ENCODE measurements around the gene EGFR. TPM values are rescaled to one million over a fixed set of nuclear protein-coding genes. Genes with fewer than 3 reads are reported as not detected.

Gene EGFR
- polyA plus RNA-seq, 2 of the 4 experiments (the other 2 are of a cell fraction), result 59.5 to 63.8 TPM

- H3K4me3 ChIP-seq, result no peak overlapping the region
- POLR2A ChIA-PET, result interaction anchor here (0.8 to 1.3 kb wide), 2 partner anchors 109 to 341 kb away, joined by 3 read pairs; no protein-coding TSS in a partner anchor
- peaks cover 97% of the 10 kb centered on the region for H3K4me1 ChIP-seq
- no peaks in the 10 kb centered on the region for H3K9me3 ChIP-seq
- DNase-seq (ENCODE audit: low read depth in 1 of 2, low spot score in 1 of 2) (peak; percentile 35 to 49), ATAC-seq (no peak), FAIRE-seq (no peak)
- WGBS (ENCODE audit: missing lambda C conversion rate), result 41% methylated on average over 8 of the region's 8 CpGs
- peak overlapping the region; percentile 93 to 98 for H3K27ac ChIP-seq
- CTCF ChIA-PET, result interaction anchor here (0.7 to 2.6 kb wide), 9 partner anchors 9 to 356 kb away, joined by 3 to 17 read pairs (median 4); no protein-coding TSS in a partner anchor
- H3K4me2 ChIP-seq, result peak overlapping the region; percentile 79
- 0 out of 3 replicates have a peak, but pooled peaks have one; percentile 39 for TF ChIP-seq BCL3 (IDR thresholded peaks at IDR 0.05)
- TF ChIP-seq JUNB (IDR thresholded peaks at IDR 0.05), result peak; percentile 60; the same call in 1 of the 2 replicates
- TF ChIP-seq, protein P1, sequence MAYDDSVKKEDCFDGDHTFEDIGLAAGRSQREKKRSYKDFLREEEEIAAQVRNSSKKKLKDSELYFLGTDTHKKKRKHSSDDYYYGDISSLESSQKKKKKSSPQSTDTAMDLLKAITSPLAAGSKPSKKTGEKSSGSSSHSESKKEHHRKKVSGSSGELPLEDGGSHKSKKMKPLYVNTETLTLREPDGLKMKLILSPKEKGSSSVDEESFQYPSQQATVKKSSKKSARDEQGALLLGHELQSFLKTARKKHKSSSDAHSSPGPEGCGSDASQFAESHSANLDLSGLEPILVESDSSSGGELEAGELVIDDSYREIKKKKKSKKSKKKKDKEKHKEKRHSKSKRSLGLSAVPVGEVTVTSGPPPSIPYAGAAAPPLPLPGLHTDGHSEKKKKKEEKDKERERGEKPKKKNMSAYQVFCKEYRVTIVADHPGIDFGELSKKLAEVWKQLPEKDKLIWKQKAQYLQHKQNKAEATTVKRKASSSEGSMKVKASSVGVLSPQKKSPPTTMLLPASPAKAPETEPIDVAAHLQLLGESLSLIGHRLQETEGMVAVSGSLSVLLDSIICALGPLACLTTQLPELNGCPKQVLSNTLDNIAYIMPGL (CRISPR knock-in tag; IDR thresholded peaks at IDR 0.05; ENCODE audit: borderline replicate concordance), result no peak
- TF ChIP-seq, protein P2, sequence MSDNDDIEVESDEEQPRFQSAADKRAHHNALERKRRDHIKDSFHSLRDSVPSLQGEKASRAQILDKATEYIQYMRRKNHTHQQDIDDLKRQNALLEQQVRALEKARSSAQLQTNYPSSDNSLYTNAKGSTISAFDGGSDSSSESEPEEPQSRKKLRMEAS (IDR thresholded peaks at IDR 0.05), result 0 out of 2 replicates have a peak, but pooled peaks have one; percentile 19
- TF ChIP-seq HOXA7 (CRISPR knock-in tag; IDR thresholded peaks at IDR 0.05), result no peak
- TF ChIP-seq HES2 (IDR thresholded peaks at IDR 0.05), result no peak
- TF ChIP-seq FOSL2 (IDR thresholded peaks at IDR 0.05), result 0 out of 2 replicates have a peak, but pooled peaks have one; percentile 26
- TF ChIP-seq FOSL2 (CRISPR knock-in tag; IDR thresholded peaks at IDR 0.05), result peak; percentile 31; the same call in 1 of the 2 replicates
- TF ChIP-seq RAD21 (conservative IDR thresholded peaks at IDR 0.05 in 1 of 2, IDR thresholded peaks at IDR 0.05 in 1 of 2), result 0 out of 5 replicates have a peak, but pooled peaks of 1 of the 2 experiments have one; percentile 6
- no peak for TF ChIP-seq ZFP36 (IDR thresholded peaks at IDR 0.05; ENCODE audit: borderline replicate concordance, partially characterized antibody)
- no peak for TF ChIP-seq KDM5A (IDR thresholded peaks at IDR 0.05)
- TF ChIP-seq CEBPB (IDR thresholded peaks at IDR 0.05), result peak in 1 of 2 experiments; percentile 29; a peak in 1 of 4 replicates
Measured at GRCh38 chr7:55129541-55130394, 111.0 kb downstream of the EGFR start.

DNA sequence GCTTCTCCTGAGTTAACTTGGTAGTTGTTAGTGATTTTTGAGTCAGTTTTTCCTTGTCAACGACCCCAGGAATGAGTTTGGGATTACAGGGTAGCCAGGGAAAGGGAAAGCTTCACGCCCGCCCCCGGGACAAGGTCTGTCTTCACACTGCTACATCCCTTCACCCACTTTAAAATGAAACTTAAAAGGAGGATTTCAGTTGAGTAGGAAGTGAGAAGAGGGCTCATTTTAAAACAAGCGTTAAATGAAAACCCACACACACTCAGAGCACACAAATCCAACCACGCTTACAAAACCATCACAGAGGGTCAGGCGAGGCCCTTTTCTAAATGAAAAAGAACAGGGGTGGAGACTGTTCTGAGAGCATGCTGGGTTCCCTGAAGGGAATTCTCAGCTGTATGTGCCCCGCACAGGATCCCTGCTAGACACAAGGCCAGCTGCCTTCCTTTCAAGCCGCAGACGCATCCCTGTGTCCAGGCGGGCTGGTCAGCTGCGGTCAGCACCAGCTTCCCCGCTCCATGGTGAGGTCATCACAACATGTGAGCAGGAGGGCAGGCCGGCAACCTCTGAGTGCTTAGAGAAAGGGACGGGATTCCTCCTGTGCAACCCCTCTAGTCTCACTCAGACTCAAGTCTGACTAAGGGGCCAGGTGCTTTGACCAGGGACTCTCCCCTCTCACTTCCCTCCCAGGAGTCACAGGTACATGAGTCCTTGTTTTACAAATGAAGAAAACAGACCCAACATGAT is 111.8 kb downstream of the EGFR start:
- Histone ChIP-seq H3K4me2 (peak overlapping the region; percentile 79), H3K4me3 (no peak overlapping the region), H3K9me3 (no peaks in the 10 kb centered on the region), H3K4me1 (peaks cover 96% of the 10 kb centered on the region), H3K27ac (peak overlapping the region; percentile 93 to 98)
- ChIA-PET CTCF (interaction anchor here (0.6 to 1.9 kb wide), 6 partner anchors 10 to 357 kb away, joined by 3 to 6 read pairs (median 4); no protein-coding TSS in a partner anchor), POLR2A (interaction anchor here (0.8 to 1.3 kb wide), 2 partner anchors 235 to 342 kb away, joined by 3 read pairs; no protein-coding TSS in a partner anchor)
- ATAC-seq (no peak), FAIRE-seq (no peak), DNase-seq (ENCODE audit: low read depth in 1 of 2, low spot score in 1 of 2) (no peak)
- WGBS (ENCODE audit: missing lambda C conversion rate), result 85% methylated on average over 12 of the region's 15 CpGs
- TF ChIP-seq POLR2A (IDR thresholded peaks at IDR 0.05; ENCODE audit: low read length) (no peak), KDM5A (IDR thresholded peaks at IDR 0.05) (no peak), BCL3 (IDR thresholded peaks at IDR 0.05) (no peak), HDAC2 (IDR thresholded peaks at IDR 0.05) (no peak), MAFK (IDR thresholded peaks at IDR 0.05; ENCODE audit: partially characterized antibody) (no peak), EHF (CRISPR knock-in tag; IDR thresholded peaks at IDR 0.05) (no peak), NR3C1 (IDR thresholded peaks at IDR 0.05) (no peak), CHD4 (IDR thresholded peaks at IDR 0.05; ENCODE audit: borderline replicate concordance) (no peak), HOXB13 (CRISPR knock-in tag; IDR thresholded peaks at IDR 0.05; ENCODE audit: low read depth) (no peak), FOSL2 (IDR thresholded peaks at IDR 0.05) (no peak), FOSL2 (CRISPR knock-in tag; IDR thresholded peaks at IDR 0.05) (no peak), ZC3H11A (IDR thresholded peaks at IDR 0.05) (no peak), ZNF302 (CRISPR knock-in tag; IDR thresholded peaks at IDR 0.05) (no peak), MAZ (IDR thresholded peaks at IDR 0.05; ENCODE audit: borderline replicate concordance, low read depth, low read length) (no peak), CBX2 (IDR thresholded peaks at IDR 0.05; ENCODE audit: borderline replicate concordance, low read depth) (no peak)
- TF ChIP-seq, protein P3, sequence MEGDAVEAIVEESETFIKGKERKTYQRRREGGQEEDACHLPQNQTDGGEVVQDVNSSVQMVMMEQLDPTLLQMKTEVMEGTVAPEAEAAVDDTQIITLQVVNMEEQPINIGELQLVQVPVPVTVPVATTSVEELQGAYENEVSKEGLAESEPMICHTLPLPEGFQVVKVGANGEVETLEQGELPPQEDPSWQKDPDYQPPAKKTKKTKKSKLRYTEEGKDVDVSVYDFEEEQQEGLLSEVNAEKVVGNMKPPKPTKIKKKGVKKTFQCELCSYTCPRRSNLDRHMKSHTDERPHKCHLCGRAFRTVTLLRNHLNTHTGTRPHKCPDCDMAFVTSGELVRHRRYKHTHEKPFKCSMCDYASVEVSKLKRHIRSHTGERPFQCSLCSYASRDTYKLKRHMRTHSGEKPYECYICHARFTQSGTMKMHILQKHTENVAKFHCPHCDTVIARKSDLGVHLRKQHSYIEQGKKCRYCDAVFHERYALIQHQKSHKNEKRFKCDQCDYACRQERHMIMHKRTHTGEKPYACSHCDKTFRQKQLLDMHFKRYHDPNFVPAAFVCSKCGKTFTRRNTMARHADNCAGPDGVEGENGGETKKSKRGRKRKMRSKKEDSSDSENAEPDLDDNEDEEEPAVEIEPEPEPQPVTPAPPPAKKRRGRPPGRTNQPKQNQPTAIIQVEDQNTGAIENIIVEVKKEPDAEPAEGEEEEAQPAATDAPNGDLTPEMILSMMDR (IDR thresholded peaks at IDR 0.05), result no peak
- TF ChIP-seq, protein P2 (IDR thresholded peaks at IDR 0.05), result no peak

Measured in A549 (cell line).